GM12873 (cell line): ENCODE results near the gene RSAD1.

Experiments
- TF ChIP-seq, protein P1 (sequence below): IDR thresholded peaks from 2 replicates; pipeline ENCODE4 v1.5.1; 2012; ENCODE audit warnings: low read depth, mild to moderate bottlenecking, moderate library complexity, low read length, control low read depth; ENCODE audit not compliant: insufficient read depth; ENCODE audit errors: missing control alignments

RSAD1 gene

GRCh38 chr17:50529849-50530248 is 51.2 kb downstream of the RSAD1 start:
- TF ChIP-seq, protein P1, sequence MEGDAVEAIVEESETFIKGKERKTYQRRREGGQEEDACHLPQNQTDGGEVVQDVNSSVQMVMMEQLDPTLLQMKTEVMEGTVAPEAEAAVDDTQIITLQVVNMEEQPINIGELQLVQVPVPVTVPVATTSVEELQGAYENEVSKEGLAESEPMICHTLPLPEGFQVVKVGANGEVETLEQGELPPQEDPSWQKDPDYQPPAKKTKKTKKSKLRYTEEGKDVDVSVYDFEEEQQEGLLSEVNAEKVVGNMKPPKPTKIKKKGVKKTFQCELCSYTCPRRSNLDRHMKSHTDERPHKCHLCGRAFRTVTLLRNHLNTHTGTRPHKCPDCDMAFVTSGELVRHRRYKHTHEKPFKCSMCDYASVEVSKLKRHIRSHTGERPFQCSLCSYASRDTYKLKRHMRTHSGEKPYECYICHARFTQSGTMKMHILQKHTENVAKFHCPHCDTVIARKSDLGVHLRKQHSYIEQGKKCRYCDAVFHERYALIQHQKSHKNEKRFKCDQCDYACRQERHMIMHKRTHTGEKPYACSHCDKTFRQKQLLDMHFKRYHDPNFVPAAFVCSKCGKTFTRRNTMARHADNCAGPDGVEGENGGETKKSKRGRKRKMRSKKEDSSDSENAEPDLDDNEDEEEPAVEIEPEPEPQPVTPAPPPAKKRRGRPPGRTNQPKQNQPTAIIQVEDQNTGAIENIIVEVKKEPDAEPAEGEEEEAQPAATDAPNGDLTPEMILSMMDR = no peak

DNA sequence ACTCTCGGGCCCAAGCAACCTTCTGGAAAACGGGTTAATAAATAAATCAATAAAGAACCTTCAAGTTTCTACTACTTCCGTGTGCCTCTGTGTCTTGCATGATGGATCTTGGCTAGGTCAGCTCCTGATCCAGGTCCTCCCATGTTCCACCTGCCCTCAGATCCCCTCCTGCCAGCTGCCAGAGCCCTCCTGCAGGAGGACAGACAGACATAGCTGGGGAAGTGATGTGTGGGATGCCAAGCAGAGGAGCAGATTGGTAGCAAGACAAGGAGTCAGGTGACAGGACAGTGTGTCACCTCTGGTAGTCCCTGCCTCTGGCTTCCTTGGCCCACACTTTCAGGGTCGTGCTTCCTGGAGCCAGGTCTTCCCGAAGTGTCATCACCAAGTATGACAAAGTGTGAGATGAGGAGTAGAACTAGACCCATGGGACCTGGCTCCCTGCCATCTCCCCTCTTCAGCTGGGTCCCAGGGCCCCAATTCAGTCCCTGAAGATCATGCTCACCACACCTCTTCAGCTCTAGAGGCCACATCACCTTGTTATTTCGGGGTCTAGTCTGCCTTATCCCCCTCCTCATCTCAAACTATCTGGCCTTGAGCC is 52.9 kb downstream of the RSAD1 start:
- TF ChIP-seq, protein P1 = no peak

DNA sequence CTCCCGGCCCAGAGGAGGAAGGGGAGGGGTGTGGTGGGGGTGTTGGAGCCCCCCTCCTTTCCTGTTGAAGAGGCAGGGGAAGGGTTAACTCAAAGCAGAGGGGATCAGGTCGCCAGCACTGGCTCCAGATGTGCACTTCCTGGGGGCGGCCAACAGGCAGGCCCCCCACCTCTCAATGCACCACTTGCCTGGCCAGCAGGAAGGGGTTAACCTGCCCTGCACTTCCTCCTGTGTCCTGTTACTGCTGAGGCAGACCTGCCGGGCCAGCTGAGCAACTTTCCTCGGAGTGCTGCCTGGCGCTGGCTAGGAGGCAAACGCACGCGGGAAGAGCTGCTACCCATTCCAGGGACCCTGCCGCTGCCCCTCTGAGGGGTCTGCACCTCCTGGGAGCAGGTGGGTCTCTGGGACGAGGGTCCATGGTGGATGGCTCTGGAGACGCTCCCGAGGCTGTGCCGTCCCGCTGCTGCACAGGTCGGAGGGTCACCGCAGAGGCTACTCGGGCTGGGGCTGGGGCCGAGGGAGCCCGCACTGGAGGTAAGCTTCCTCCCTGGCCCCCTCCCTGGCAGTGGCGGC is 53.9 kb downstream of the RSAD1 start, which contains the start of gene EPN3:
EPN3 (plus strand) TSS at position 284 of the 573 bp plus-strand sequence. CDS start 3,822 bp downstream, outside the sequence.
- TF ChIP-seq, protein P1 = no peak

DNA sequence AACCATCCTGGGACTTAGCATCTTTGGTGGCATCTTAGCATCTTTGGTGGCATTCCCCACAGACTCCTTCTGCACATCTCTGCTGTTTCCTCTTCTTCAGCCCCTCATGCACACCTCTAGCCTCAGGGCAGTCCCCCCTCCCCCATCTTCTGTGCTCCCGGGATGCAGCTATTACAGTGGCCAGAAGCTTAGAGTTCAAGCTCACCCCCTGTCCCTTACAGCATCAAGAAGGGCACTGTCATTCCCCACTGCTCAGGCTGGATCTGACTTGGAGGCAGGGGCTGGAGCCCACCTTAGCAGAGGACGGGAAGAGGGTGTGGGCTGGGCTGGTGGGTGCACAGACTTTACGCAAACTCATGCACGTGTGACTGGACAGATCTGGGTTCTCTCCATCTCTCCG is 54.5 kb downstream of the RSAD1 start:
- TF ChIP-seq, protein P1 = no peak

DNA sequence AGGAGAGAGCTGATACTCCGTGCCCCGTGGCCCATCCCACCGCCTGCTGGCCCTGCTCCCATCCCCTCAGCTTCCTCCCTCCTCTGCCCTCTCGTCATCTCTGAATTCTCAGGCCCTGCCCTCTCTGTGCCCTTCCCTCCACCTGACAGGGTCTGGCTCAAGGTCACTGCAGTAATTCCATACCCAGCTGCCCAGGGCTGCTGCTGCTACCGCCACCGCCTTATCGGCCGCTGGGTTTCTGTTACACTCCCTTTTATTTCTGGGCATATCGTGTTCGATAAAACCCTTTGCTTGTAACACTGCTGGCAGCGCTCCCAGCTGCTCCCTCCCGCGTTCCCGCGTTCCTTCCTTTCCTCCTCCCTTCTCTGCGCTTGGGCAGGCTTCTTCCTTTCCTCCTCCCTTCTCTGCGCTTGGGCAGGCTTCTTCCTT is 55.1 kb downstream of the RSAD1 start:
- TF ChIP-seq, protein P1 = no peak

DNA sequence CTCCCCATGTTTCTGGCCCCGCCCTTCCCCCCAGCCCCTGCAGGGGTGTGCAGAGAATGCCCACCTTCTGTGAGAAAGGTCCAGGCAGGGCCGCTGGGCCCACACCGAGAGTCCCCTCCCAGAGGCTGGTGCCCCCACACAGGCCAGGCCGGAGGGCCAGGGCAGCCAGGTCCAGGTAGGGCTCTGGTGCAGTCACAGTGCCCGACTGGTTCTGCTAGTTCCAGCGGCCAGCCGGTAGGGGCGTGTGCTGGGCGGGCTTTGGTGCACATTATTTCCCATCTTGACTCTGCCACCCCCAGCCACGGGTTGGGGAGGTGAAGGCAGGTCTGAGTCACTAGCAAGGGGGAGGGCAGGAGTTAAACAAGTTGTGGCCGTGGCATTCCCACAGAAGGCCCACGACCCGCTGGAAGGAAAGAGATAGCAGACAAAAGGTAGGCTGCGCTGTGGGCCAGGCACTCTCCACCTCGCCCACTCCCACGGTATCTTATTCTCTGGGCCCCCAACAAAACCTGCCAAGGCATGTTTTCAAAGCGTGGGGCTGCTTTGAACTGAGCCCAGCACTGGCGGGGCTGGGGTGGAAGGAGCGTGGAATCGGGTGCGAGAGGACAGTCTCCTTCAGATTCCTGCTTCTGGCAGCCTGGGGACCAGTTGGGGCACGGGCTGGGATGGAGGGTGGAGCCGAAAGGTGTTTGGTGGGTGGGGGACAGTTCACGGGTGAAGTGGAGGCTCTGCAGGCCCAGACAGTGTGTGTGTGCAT is 55.7 kb downstream of the RSAD1 start:
- TF ChIP-seq, protein P1 = peak; percentile 20

GRCh38 chr17:50534979-50535326 is 56.3 kb downstream of the RSAD1 start:
- TF ChIP-seq, protein P1 = no peak
